Spinal cord (tissue), 4 donors: ENCODE results near the gene SPEM3. TPM values are rescaled to one million over a fixed set of nuclear protein-coding genes. Genes with fewer than 3 reads are reported as not detected.

Experiments used
- polyA plus RNA-seq, 2 donors: library from polyadenylated mRNA; unstranded; fragments of 120-200 nt; gene quantifications; one replicate each; pipeline ENCODE4 v1.2.1, GENCODE V29; 2013; ENCODE audit not compliant: insufficient read length in 2 of 2
- total RNA-seq, 2 donors: library from RNA; depleted of rRNA in 1 of 2; stranded (reverse); fragments of 120-200 nt in 1 of 2; fragments of >200 nt in 1 of 2; gene quantifications; one replicate each; pipeline versions ENCODE4 v1.2.3 to v1.2.4, GENCODE V29; 2013 to 2014

The SPEM3 gene
- total and polyA plus RNA-seq, 4 donors: 0.05 TPM; not detected in 3

Other genes with a start within 250 kb of the SPEM3 start
Only the 30 nearest of the 39 such genes appear.
- 10 to 100 TPM; 44.4 to 47.9 TPM for gene CTDNEP1, start 177.1 kb upstream of the SPEM3 start, total RNA-seq
- gene CTDNEP1, start 177.1 kb upstream of the SPEM3 start, polyA plus RNA-seq: 100 to 1,000 TPM; 177 to 181 TPM
- 10 to 100 TPM; 24.9 to 47.7 TPM for gene ELP5, start 176.6 kb upstream of the SPEM3 start, total RNA-seq
- gene ELP5, start 176.6 kb upstream of the SPEM3 start, polyA plus RNA-seq: 10 to 100 TPM; 49.8 to 52.2 TPM
- 1 to 10 TPM in 1 of 2 donors, under 1 TPM in 1; 0.79 to 2.3 TPM for gene CLDN7, start 166.4 kb upstream of the SPEM3 start, total RNA-seq
- gene CLDN7, start 166.4 kb upstream of the SPEM3 start, polyA plus RNA-seq: 1 to 10 TPM; 1.3 TPM
- gene SLC2A4, start 147.1 kb upstream of the SPEM3 start, total RNA-seq: 1 to 10 TPM in 1 of 2 donors, under 1 TPM in 1; 0.59 to 1.9 TPM
- gene SLC2A4, start 147.1 kb upstream of the SPEM3 start, polyA plus RNA-seq: under 1 TPM; 0.48 to 0.78 TPM
- gene YBX2, start 134.2 kb upstream of the SPEM3 start, total RNA-seq: 1 to 10 TPM in 1 of 2 donors, under 1 TPM in 1; 0.50 to 1.0 TPM
- 1 to 10 TPM; 4.2 to 6.9 TPM for gene YBX2, start 134.2 kb upstream of the SPEM3 start, polyA plus RNA-seq
- 100 to 1,000 TPM; 146 to 202 TPM for gene EIF5A, start 121.2 kb upstream of the SPEM3 start, total RNA-seq
- 100 to 1,000 TPM; 366 to 375 TPM for gene EIF5A, start 121.2 kb upstream of the SPEM3 start, polyA plus RNA-seq
- gene GPS2, start 113.5 kb upstream of the SPEM3 start, total RNA-seq: 10 to 100 TPM; 19.2 to 65.5 TPM
- gene GPS2, start 113.5 kb upstream of the SPEM3 start, polyA plus RNA-seq: 10 to 100 TPM; 98.3 to 99.4 TPM
- gene NEURL4, start 99.5 kb upstream of the SPEM3 start, total RNA-seq: 10 to 100 TPM; 28.6 TPM
- gene NEURL4, start 99.5 kb upstream of the SPEM3 start, polyA plus RNA-seq: 10 to 100 TPM; 43.9 to 56.4 TPM
- 10 to 100 TPM in 1 of 2 donors, 1 to 10 TPM in 1; 4.6 to 13.7 TPM for gene ACAP1, start 92.3 kb upstream of the SPEM3 start, total RNA-seq
- gene ACAP1, start 92.3 kb upstream of the SPEM3 start, polyA plus RNA-seq: 10 to 100 TPM; 13.8 to 18.1 TPM
- gene KCTD11, start 76.7 kb upstream of the SPEM3 start, total RNA-seq: 10 to 100 TPM in 1 of 2 donors, 1 to 10 TPM in 1; 5.6 to 10.4 TPM
- gene KCTD11, start 76.7 kb upstream of the SPEM3 start, polyA plus RNA-seq: 10 to 100 TPM; 12.6 to 13.5 TPM
- not detected for gene TMEM95, start 73.7 kb upstream of the SPEM3 start, total RNA-seq
- not detected for gene TMEM95, start 73.7 kb upstream of the SPEM3 start, polyA plus RNA-seq
- gene TNK1, start 47.8 kb upstream of the SPEM3 start, total RNA-seq: 1 to 10 TPM in 1 of 2 donors, under 1 TPM in 1; 0.79 to 1.5 TPM
- 1 to 10 TPM; 3.4 to 4.6 TPM for gene TNK1, start 47.8 kb upstream of the SPEM3 start, polyA plus RNA-seq
- 10 to 100 TPM in 1 of 2 donors, 1 to 10 TPM in 1; 8.0 to 21.7 TPM for gene PLSCR3, start 34.3 kb upstream of the SPEM3 start, total RNA-seq
- 10 to 100 TPM; 29.3 to 38.8 TPM for gene PLSCR3, start 34.3 kb upstream of the SPEM3 start, polyA plus RNA-seq
- gene TMEM256, start 24.8 kb upstream of the SPEM3 start, total RNA-seq: 100 to 1,000 TPM in 1 of 2 donors, 10 to 100 TPM in 1; 70.9 to 130 TPM
- gene TMEM256, start 24.8 kb upstream of the SPEM3 start, polyA plus RNA-seq: 10 to 100 TPM; 48.6 to 54.7 TPM
- gene NLGN2, start 21.0 kb upstream of the SPEM3 start, total RNA-seq: 10 to 100 TPM; 21.5 to 25.3 TPM
- gene NLGN2, start 21.0 kb upstream of the SPEM3 start, polyA plus RNA-seq: 100 to 1,000 TPM; 196 to 210 TPM
- gene SPEM1, start 8.5 kb upstream of the SPEM3 start, total RNA-seq: not detected
- gene SPEM1, start 8.5 kb upstream of the SPEM3 start, polyA plus RNA-seq: under 1 TPM in 1 of 2 donors, not detected in 1; 0.29 TPM
- not detected for gene SPEM2, start 3.2 kb upstream of the SPEM3 start, total RNA-seq
- under 1 TPM; 0.23 to 0.67 TPM for gene SPEM2, start 3.2 kb upstream of the SPEM3 start, polyA plus RNA-seq
- 1 to 10 TPM in 1 of 2 donors, under 1 TPM in 1; 0.69 to 1.3 TPM for gene TMEM102, start 6.6 kb downstream of the SPEM3 start, total RNA-seq
- 1 to 10 TPM; 2.1 to 2.4 TPM for gene TMEM102, start 6.6 kb downstream of the SPEM3 start, polyA plus RNA-seq
- gene FGF11, start 10.7 kb downstream of the SPEM3 start, total RNA-seq: 10 to 100 TPM; 11.2 to 25.7 TPM
- 10 to 100 TPM; 32.8 to 42.2 TPM for gene FGF11, start 10.7 kb downstream of the SPEM3 start, polyA plus RNA-seq
- 10 to 100 TPM; 19.1 to 25.9 TPM for gene CHRNB1, start 16.2 kb downstream of the SPEM3 start, total RNA-seq
- gene CHRNB1, start 16.2 kb downstream of the SPEM3 start, polyA plus RNA-seq: 10 to 100 TPM; 20.9 TPM
- 10 to 100 TPM; 19.8 to 32.6 TPM for gene ZBTB4, start 50.8 kb downstream of the SPEM3 start, total RNA-seq
- gene ZBTB4, start 50.8 kb downstream of the SPEM3 start, polyA plus RNA-seq: 10 to 100 TPM; 59.6 to 60.6 TPM
- gene SLC35G6, start 52.6 kb downstream of the SPEM3 start, total RNA-seq: not detected
- gene SLC35G6, start 52.6 kb downstream of the SPEM3 start, polyA plus RNA-seq: 1 to 10 TPM in 1 of 2 donors, under 1 TPM in 1; 0.40 to 1.4 TPM
- gene POLR2A, start 55.5 kb downstream of the SPEM3 start, total RNA-seq: 10 to 100 TPM; 50.3 to 61.9 TPM
- gene POLR2A, start 55.5 kb downstream of the SPEM3 start, polyA plus RNA-seq: 10 to 100 TPM; 90.9 to 92.7 TPM
- 10 to 100 TPM in 1 of 2 donors, 1 to 10 TPM in 1; 5.6 to 15.5 TPM for gene TNFSF12, start 120.2 kb downstream of the SPEM3 start, total RNA-seq
- 10 to 100 TPM; 23.5 to 31.4 TPM for gene TNFSF12, start 120.2 kb downstream of the SPEM3 start, polyA plus RNA-seq
- 1 to 10 TPM; 1.8 to 4.9 TPM for gene TNFSF13, start 129.9 kb downstream of the SPEM3 start, total RNA-seq
- gene TNFSF13, start 129.9 kb downstream of the SPEM3 start, polyA plus RNA-seq: 1 to 10 TPM; 4.2 to 4.5 TPM
- gene SENP3, start 133.1 kb downstream of the SPEM3 start, total RNA-seq: 10 to 100 TPM; 50.1 to 71.5 TPM
- gene SENP3, start 133.1 kb downstream of the SPEM3 start, polyA plus RNA-seq: 10 to 100 TPM; 64.2 TPM
- 10 to 100 TPM; 13.3 to 44.6 TPM for gene CD68, start 150.8 kb downstream of the SPEM3 start, total RNA-seq
- 10 to 100 TPM; 48.9 to 52.1 TPM for gene CD68, start 150.8 kb downstream of the SPEM3 start, polyA plus RNA-seq
- 10 to 100 TPM; 41.2 to 77.3 TPM for gene MPDU1, start 155.0 kb downstream of the SPEM3 start, total RNA-seq
- gene MPDU1, start 155.0 kb downstream of the SPEM3 start, polyA plus RNA-seq: 10 to 100 TPM; 92.6 to 96.7 TPM
- gene SOX15, start 161.2 kb downstream of the SPEM3 start, total RNA-seq: 1 to 10 TPM; 1.2 to 6.8 TPM
- 10 to 100 TPM; 15.2 to 17.2 TPM for gene SOX15, start 161.2 kb downstream of the SPEM3 start, polyA plus RNA-seq
- gene FXR2, start 186.0 kb downstream of the SPEM3 start, total RNA-seq: 10 to 100 TPM; 35.4 to 59.3 TPM
- 10 to 100 TPM; 54.1 to 66.8 TPM for gene FXR2, start 186.0 kb downstream of the SPEM3 start, polyA plus RNA-seq